Upper lobe of left lung (tissue), 4 donors: ENCODE measurements around the gene GNB2.

Source experiments
- CTCF ChIP-seq, 6 experiments: fragments of 450-650 bp in 4 of 6; fragments of 200-600 bp in 2 of 6; sonication (generic) in 2 of 6; IDR thresholded peaks; one replicate each; pipeline ENCODE4 v1.5.1; 2016 to 2019; ENCODE audit warnings: antibody characterized with exemption in 6 of 6
- POLR2A ChIP-seq, 4 donors: fragments of 450-650 bp; IDR thresholded peaks; one replicate each; pipeline ENCODE4 v1.5.1; 2016 to 2017; ENCODE audit warnings: antibody characterized with exemption in 4 of 4, mild to moderate bottlenecking in 2 of 4

DNA sequence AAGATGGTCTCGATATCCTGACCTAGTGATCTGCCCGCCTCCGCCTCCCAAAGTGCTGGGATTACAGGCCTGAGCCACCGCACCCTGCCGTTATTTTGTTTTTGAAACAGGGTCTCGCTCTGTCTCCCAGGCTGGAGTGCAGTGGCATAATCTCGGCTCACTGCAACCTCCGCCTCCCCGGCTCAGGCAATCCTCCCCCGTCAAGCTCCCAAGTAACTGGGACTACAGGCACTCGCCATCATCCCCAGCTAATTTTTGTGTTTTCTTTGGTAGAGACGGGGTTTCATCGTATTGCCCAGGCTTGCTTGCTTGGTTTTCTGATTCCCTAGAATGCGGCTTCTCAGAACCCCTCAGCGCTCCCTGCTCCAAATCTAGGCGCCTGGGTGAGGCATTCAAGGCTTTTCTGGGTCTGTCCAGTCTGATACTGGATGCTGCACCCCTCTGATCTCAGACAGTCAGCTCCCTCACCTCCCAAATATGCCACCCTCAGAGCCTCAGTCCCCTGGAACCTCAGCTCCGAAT is 33.5 kb upstream of the GNB2 start:
- TF ChIP-seq CTCF (IDR thresholded peaks at IDR 0.05): no peak
- no peak for TF ChIP-seq POLR2A (IDR thresholded peaks at IDR 0.05)
